ENCODE data around the gene PI16.
"Not testable (repeated sequence)": the region's sequence is repeated elsewhere in the genome, so short reads cannot be mapped to it uniquely, and the experiment has no call there.

Gene PI16

GRCh38 chr6:36976007-36976264 lies 21.4 kb downstream of the PI16 start:
- no peak for DNase-seq (ENCODE audit: low spot score)

GRCh38 chr6:36976509-36976908 lies 22.0 kb downstream of the PI16 start:
- no peak for DNase-seq (ENCODE audit: low spot score)

DNA sequence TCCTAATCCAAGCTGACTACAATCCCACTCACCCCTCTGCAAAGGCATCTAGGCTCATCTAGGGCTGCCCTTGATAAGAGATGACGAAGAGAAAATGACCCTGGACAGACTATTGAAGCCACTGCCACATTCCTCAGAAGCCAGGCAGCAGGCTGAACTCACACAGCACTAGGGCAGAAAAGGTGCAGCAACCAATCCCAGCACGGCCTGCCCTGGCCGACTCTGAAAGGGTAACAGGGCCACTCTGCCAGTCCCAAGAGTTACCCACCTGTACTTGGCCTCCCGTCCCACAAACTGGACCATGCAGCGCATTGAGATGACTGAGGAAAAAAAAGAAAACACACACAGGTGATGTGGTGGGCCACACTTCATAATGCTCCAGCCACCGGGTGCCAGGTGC lies 22.4 kb downstream of the PI16 start:
- no peak for DNase-seq (ENCODE audit: low spot score)

GRCh38 chr6:36977470-36977941 lies 23.0 kb downstream of the PI16 start:
- no peak for DNase-seq (ENCODE audit: low spot score)

DNA sequence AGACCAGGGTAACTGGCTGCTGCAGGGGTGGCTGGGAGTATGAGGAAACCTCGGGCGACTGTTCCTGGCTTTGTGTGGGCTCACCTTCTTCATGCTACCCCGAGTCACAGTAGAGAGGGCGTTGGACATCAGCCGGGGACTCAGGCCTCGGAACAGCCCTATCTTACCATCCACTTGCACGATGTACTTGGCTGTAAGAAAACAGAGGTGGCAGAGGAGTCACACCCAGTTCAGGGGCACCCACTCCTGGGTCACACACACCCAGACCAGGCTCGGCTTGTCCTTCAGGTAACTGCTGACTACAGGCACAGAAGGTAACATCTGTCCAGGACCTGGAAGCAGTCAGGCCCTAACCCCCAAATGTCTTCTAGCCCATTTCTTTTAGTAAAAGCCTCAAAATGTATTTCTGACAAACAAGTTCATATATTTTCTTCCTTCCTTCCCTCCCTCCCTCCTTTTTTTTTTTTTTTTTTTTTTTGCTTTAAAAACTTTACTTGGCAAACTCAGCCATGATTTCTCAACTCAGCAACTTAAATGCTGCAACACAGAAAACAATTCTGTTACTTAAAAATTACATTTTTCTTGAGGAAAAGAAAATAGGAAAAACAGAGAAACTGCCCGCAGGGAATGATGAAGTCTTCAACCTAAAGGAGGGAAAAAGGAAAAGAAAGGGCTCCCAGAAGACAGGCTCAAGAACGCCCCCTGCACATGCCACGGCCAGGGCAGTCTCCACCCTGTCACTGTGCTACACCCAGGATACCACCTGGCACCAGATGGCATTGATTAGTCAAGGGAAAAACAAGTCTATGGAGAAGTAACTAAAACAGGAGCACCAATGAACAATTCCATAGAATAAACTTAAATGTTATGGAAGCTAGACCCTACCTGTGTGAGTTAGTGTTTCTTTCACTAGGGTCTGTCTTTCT lies 24.1 kb downstream of the PI16 start:
- DNase-seq (ENCODE audit: low spot score): no peak

DNA sequence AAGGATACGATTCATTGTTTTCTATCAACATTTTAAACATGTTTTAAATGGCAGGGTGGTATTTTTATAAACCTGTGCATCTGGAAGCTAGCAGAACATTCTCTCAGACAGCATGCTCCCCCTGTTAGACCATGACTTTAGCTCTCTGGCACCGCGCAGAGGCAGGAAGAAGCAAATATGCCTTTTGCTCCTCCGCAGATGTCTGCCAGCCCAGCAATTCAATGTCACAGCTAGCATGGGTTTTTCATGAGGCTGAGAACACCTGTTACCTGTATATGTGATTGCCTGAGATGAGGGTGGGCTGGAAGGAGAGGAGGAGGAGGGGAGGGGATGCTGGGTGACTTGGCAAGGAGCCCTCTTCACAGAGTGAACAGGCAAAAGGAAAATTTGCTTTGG lies 24.8 kb downstream of the PI16 start:
- no peak for DNase-seq (ENCODE audit: low spot score)

GRCh38 chr6:36980129-36980528 lies 25.6 kb downstream of the PI16 start:
- DNase-seq (ENCODE audit: low spot score): no peak

- DNase-seq (ENCODE audit: low spot score): no peak
Observed at GRCh38 chr6:36980876-36981619, 26.5 kb downstream of the PI16 start.

DNA sequence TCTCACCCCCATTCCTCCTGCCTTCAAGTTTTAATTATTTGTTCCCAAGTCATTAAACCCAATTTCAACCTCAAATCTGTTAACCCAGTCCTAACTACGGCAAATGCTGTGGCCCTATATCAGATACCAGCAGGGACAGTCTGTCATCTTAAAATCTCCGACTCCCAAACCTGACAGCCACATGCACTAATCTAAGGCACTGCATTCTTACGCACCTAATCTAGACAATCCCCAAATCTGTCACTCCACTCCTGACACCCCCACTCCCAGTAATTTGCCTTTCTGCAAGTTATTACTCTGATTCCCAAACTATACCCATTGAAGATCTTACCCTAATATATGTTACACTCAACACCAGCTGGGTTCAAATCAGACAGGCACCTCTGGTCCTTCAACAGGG lies 29.0 kb downstream of the PI16 start:
- no peak for DNase-seq (ENCODE audit: low spot score)

GRCh38 chr6:36984581-36985416 lies 30.3 kb downstream of the PI16 start:
- peak; percentile 77 for DNase-seq (ENCODE audit: low spot score)

DNA sequence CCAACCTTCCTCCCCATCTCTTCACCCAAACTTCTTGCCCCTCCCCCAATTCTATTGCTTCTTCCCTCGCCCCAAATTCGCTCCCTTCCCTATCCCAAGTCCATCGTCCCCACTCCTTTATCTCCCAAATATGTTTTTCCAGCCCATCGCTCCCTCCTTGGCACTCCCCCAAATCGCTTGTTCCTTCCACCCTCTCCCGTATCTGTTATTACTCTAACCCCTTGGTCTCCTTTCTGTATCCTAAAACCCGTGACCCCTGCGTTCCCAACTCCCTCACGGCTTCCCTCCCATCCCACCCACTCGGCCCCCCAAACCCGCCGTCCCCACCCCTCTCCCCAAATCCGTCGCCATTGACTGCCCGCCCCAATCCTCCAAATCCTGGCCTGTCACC lies 30.9 kb downstream of the PI16 start:
- no peak for DNase-seq (ENCODE audit: low spot score)

- DNase-seq (ENCODE audit: low spot score): peak; percentile 88
Observed at GRCh38 chr6:36985808-36986703, 31.5 kb downstream of the PI16 start, which contains the start of gene MTCH1. MTCH1 (minus strand) TSS chr6:36986196; CDS start chr6:36986173, 23 bp downstream.

- no peak for DNase-seq (ENCODE audit: low spot score)
Observed at GRCh38 chr6:36986704-36987047, 32.1 kb downstream of the PI16 start.

- DNase-seq (ENCODE audit: low spot score): no peak
Observed at GRCh38 chr6:36989264-36989663, 34.7 kb downstream of the PI16 start.

GRCh38 chr6:36990401-36990800 lies 35.9 kb downstream of the PI16 start:
- DNase-seq (ENCODE audit: low spot score): not testable (repeated sequence)

DNA sequence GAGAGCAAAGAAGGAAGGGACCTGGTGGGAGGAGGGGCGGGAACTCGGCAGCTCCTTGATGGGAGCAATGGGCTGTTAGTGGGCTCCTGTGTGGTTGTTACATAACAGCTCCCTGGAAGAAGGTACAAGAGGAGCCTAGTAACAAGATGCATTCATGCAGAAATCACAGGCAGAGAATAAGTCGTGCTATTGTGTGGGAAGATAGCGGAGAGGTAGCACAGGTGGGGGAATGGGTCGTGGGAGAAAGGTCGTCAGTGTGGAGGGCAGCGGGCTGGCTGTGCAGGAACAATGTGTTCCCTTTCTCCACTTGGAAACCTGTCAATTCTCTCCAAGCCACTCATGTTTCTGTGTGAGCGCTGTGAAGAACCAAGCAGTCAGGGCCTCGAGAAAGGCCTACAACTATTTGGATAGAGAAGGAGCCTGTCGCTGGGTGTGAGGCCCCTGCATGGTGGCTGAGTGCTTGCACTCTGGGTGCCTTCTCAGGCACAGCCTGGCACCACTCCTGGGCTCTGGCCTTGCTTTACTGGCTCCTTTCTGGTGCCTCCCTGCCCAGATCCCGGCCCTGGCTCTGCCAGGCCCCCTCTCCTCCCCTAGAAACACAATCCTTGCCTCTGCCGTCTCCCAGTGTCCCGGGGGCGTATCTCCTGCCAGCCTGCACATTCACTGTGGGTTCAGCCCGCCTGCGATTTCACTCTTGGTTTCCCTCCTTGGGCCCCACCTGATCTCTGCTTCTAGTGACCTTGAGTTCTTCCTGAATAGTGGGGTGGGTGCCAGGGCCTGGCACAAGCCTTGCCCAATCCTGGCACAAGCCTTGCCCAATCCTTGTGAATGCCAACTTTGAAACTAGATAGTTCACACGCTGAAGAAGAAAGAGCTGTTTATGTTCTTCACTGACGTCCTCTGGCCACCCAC lies 43.5 kb downstream of the PI16 start:
- DNase-seq (ENCODE audit: low spot score): no peak

DNA sequence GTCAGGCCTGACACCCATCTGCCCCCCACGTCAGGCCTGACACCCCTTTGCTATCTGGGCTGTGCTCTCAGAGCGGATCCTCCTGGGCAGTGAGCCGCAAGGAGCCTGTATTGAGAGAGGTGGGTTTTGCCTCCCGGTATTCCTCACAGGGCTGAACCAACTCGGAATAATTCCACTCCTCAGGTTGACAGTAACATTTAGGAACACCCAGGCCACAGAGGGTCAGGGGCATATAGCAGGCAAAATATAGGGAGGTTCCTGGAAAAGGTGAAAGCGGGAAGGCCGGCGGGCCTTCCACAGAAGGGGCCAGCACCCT lies 44.1 kb downstream of the PI16 start:
- no peak for DNase-seq (ENCODE audit: low spot score)

GRCh38 chr6:36999061-36999750 lies 44.7 kb downstream of the PI16 start:
- no peak for DNase-seq (ENCODE audit: low spot score)

DNA sequence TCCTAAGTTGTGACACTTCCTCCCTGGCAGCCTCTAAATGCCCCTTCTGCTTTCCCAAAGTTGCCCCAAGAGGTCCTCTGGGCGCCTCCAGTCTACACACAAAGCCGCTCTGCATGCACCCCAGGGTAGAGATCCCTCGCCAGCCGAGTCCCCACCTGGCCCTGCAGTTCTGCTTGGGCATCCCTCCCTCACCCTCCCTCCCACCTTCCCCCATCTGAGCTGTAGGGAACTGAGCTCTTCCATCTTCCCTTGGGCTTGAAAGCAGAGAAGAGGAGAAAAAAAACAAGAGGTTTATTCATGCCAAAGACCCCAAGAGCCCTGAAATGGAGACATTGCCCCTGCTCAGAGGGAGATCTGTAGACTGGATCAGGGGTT lies 45.2 kb downstream of the PI16 start:
- DNase-seq (ENCODE audit: low spot score): no peak
